Endometrium (tissue), 2 donors: ENCODE measurements around the gene EEPD1.
"Not testable (repeated sequence)": the region's sequence is repeated elsewhere in the genome, so short reads cannot be mapped to it uniquely, and the experiment has no call there.

Experiments
- FAIRE-seq: peaks from 2 replicates; lab custom pipeline; 2012; peaks lifted over from hg19 to GRCh38; lab: Jason Lieb, UNC
- donor health status: control.
- donor health status: control.

The EEPD1 gene

DNA sequence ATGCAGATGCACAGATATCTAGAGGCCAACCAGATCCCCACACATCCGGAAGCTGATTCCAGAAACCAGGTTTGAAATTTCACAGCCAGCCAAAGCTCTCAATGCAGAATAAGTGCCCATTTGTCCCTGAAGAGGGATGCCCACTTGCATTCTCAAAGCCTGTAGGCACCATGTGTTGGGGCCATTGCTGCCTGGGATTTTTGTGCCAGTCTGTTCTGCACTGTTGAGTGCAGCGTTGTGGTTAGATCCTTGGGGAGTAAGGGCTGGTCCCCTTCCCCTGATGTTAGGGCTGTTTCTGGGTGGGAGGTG, 62.4 kb downstream of the EEPD1 start:
- no peak for FAIRE-seq

- no peak for FAIRE-seq
Measured at GRCh38 chr7:36216063-36216684, 63.1 kb downstream of the EEPD1 start.

GRCh38 chr7:36217211-36217960, 64.3 kb downstream of the EEPD1 start:
- FAIRE-seq, result no peak

DNA sequence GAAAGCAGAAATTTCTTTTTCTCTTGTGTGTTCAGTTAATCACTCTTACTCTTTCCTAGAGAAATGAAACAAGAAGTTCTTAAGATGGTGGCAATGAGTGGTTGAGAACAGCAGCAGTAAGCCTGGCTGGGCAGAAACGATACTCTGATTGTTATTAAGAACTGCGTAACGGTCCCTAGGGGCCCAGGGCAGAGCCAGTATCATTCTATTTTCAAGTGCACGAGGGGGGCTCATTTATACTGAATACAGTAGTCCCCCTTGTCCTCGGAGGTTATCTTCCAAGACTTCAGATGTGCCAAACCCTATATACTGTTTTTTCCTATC, 64.9 kb downstream of the EEPD1 start:
- FAIRE-seq, result no peak

DNA sequence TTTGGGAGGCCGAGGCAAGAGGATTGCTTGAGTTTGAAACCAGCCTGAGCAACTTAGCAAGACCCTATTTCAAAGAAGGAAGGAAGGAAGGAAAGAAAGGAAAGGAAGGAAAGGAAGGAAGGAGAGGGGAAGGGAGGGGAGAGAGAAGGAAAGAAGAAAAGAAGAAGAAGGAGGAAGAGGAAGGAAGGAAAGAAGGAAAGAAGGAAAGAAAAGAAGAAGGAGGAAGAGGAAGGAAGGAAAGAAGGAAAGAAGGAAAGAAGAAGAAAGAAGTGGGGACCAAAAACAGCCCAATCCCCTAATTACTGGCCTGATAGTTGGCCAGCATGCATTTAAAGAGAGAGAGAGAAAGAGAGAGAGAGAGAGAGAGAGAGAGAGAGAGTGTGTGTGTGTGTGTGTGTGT, 66.4 kb downstream of the EEPD1 start:
- no peak for FAIRE-seq

- no peak for FAIRE-seq
Measured at GRCh38 chr7:36223851-36224250, 70.8 kb downstream of the EEPD1 start.

- peak; percentile 58 for FAIRE-seq
Measured at GRCh38 chr7:36224934-36225858, 72.1 kb downstream of the EEPD1 start.

GRCh38 chr7:36226151-36226550, 73.1 kb downstream of the EEPD1 start:
- FAIRE-seq, result no peak

- no peak for FAIRE-seq
Measured at GRCh38 chr7:36227223-36227622, 74.2 kb downstream of the EEPD1 start.

DNA sequence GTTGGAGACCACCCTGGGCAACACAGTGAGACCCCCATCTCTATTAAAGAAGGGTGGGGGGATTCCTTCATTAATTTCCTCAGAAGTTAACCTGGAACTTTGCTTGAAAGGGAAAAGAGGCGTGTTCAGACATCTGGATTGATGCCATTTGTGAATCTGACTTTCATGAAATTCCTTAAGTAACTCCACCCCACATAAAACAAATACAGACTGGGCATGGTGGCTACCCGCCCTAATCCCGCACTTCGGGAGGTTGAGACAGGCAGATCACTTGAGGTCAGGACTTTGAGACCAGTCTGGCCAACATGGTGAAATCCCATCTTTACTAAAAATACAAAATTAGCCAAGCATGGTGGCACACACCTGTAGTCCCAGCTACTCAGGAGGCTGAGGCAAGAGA, 75.0 kb downstream of the EEPD1 start:
- FAIRE-seq, result no peak

DNA sequence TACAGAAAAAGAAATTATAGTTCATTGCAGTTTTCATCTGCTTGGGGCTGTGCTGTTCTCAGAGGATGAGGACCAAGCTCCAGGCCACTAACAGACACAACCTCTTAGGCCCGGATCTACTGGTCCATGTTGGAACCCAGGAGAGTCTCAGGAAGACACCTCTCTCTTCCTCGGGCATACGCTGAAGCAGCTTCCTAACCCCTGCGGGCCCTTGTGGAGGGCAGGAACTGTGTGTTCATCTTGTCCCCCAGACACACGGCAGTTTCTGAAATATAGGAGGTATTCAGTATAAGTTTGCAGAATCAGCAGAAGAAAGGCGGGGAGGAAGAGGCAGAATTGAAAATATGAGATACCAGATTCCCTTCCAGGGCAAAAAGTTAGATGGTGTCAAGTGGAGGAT, 78.4 kb downstream of the EEPD1 start:
- FAIRE-seq, result no peak

- no peak for FAIRE-seq
Measured at GRCh38 chr7:36232555-36232954, 79.5 kb downstream of the EEPD1 start.

DNA sequence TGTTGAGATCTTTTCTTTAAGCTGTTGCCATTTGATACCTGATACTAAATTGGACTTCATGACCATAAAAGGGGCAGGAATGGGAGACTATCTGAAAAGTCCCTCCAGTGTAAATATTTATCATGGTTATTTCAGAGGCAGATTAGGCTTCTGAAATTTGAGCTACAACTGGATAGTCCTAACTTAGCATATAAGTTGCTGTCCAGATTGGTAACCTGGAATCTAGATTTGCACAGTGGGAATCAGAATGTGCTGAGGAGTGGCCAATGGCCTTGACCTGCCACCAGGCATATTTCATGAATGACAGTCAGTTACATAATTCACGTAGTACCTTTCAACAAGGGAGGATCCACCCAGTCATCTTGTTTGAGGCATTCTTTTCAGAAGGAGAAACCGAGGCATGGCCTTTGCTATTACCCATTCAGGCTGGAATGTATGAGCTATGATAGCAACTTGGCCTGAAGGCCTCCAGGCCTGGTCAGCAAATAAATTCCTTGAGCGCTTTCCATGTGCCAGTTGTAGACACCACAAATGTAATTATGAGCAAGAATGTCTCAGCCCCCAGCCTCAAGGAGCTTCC, 80.0 kb downstream of the EEPD1 start:
- FAIRE-seq, result no peak

DNA sequence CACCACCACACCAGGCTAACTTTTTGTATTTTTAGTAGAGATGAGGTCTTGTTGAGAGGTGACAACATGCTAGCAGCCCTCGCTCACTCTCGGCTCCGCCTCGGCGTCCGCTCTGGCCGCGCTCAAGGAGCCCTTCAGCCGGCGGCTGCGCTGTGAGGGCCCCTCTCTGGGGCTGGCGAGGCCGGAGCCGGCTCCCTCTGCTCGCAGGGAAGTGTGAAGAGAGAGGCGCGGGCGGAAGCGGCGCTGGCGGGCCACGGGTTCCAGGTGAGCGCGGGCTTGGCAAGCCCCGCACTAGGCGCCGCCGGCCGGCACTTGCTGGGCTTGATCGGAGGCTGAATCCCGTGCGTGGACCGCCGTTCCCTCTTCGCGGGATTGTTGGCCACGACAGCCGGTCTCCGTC, 83.0 kb downstream of the EEPD1 start:
- FAIRE-seq, result no peak

GRCh38 chr7:36238138-36238537, 85.1 kb downstream of the EEPD1 start:
- FAIRE-seq, result no peak

DNA sequence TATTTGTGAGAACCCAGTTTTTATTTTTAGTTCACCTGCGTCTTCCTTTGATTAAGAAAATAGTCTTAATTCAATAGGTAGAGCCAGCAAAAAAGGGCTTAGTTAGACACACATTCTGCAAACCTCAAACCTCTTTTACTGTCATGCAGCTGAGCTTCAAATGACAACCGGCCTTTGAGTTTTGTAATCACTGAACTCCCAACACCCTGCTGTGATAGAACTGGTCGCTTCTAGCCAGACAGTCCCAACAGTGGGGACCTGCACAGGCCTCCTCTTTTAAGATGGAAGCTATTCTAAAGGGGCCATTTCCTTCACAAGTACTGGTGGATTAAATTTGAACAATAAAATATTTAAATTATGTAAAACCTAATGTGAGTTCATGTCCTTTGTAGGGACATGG, 90.3 kb downstream of the EEPD1 start:
- not testable (repeated sequence) for FAIRE-seq

GRCh38 chr7:36244001-36244400, 90.9 kb downstream of the EEPD1 start:
- FAIRE-seq, result not testable (repeated sequence)

DNA sequence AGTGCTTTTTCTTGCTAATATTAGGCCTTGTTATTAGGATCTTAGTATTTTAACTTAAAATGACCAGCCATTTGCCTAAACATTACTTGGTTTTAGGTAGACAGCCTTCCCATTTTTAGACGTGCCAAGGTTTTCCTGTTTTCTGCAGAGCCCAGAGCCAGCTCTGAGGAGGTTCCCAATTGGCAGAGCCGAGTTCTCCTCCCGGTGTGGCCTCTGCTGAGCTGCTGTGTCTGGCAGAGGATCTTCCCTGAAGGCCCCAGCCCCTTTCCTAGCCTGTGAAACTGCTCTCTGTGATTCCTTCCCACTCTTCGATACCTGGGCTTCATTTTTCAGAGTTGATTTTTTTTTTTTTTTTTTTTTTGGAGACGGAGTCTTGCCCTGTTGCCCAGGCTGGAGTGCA, 91.4 kb downstream of the EEPD1 start:
- no peak for FAIRE-seq

DNA sequence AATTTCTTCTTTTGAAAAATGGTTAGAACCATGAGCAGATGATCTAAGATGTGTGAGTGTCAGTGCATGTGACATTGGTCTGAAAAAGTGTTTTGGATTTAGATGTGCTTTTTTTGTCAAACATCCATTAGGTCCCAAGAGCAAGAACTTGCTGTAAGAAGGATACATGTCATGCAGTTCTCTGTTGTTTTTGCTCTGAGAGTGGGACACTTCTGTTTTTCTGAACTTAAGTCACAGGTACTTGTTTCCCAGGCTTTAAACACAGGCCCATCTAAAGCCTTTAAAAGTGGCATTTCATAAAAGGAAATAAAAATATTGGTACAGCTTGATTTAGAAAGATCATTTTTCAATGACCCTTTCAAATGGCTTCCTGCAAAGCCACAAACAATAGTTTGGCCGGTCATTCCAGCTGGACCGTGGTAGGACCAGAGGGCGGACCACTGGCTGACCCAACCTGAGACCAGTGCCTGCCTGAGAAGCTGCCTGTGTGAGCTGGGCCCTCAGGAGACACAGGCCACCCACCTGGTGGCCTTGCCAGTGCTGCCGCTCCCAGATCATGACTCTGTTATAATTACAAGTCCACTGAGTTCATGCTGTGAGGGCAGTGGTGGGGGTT, 92.7 kb downstream of the EEPD1 start:
- FAIRE-seq, result no peak

- FAIRE-seq, result no peak
Measured at GRCh38 chr7:36249091-36249490, 96.0 kb downstream of the EEPD1 start.

DNA sequence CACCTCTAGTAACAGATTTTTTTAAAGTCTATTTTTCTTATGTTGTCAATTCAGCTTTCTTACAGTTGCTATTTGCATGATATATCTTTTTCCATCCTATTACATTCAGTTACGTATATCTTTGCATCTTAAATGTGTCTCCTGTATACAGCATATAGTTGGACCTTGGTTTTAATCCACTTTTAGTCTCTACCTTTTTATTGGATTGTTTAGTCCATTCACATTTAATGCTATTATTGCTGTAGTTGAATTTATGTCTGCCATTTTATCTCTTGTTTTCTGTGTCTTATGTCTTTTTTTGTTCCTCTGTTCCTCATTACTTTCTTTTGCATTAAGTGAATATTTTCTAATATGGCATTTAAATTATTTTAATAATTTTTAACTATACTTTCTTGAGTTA, 100.6 kb downstream of the EEPD1 start:
- no peak for FAIRE-seq

- peak; percentile 64 for FAIRE-seq
Measured at GRCh38 chr7:36258510-36259259, 105.6 kb downstream of the EEPD1 start.
